ENCODE data around the gene BAG2.

DNA sequence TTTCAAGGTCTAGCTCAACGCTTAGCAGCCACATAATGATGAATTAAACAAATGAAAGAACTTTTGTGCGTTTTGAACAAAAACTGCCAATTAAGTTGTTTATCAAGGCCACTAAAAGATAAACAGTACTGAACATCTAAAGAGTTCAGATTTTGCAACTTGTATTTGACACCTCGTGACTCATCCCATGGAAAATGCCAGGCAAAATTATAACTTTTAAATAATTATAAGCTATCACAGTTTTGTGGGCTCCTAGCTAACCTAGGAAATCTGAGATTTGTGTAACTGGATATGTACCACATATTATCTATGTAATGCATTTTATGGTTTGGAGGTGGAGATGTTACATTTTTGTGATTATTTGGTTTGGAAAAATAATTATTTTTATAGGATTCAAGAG is 9.6 kb upstream of the BAG2 start:
- no peak for TF ChIP-seq EZH2 (IDR thresholded peaks at IDR 0.05; ENCODE audit: low read length, missing control alignments)
- TF ChIP-seq CTCF (conservative IDR thresholded peaks at IDR 0.05 in 1 of 2, IDR thresholded peaks at IDR 0.05 in 1 of 2; ENCODE audit: low read depth in 1 of 2, low read length in 2 of 2) = no peak

All from fibroblast of lung (primary cell).